HL-60/S4 (cell line): ENCODE data around the gene TYW1.
"Not testable (repeated sequence)": the region's sequence is repeated elsewhere in the genome, so short reads cannot be mapped to it uniquely, and the experiment has no call there.

ENCODE experiments used
- in situ Hi-C: fragments of 300-500 bp; cut with MboI; formaldehyde crosslinking; loops from 2 replicates; pipeline ENCODE4 v1.14.3; 2022; ENCODE audit warnings: low sequenced_read_pairs

The TYW1 gene

GRCh38 chr7:67236216-67236615 is 239.6 kb downstream of the TYW1 start:
- in situ Hi-C loops: not testable (repeated sequence)

GRCh38 chr7:67242871-67243270 is 246.2 kb downstream of the TYW1 start:
- in situ Hi-C loops: not testable (repeated sequence)

GRCh38 chr7:67248364-67248763 is 251.7 kb downstream of the TYW1 start:
- in situ Hi-C loops: not testable (repeated sequence)

- in situ Hi-C loops: no loop called here
Measured at GRCh38 chr7:67251986-67252558, 255.4 kb downstream of the TYW1 start.

GRCh38 chr7:67255076-67255475 is 258.4 kb downstream of the TYW1 start:
- in situ Hi-C loops: not testable (repeated sequence)

- in situ Hi-C loops: not testable (repeated sequence)
Measured at GRCh38 chr7:67257779-67258178, 261.1 kb downstream of the TYW1 start.

GRCh38 chr7:67259363-67259762 is 262.7 kb downstream of the TYW1 start:
- in situ Hi-C loops: not testable (repeated sequence)

- in situ Hi-C loops: not testable (repeated sequence)
Measured at GRCh38 chr7:67260166-67260586, 263.5 kb downstream of the TYW1 start.

GRCh38 chr7:67264000-67264399 is 267.4 kb downstream of the TYW1 start:
- in situ Hi-C loops: not testable (repeated sequence)

- in situ Hi-C loops: not testable (repeated sequence)
Measured at GRCh38 chr7:67266070-67266469, 269.4 kb downstream of the TYW1 start.

- in situ Hi-C loops: no loop called here
Measured at GRCh38 chr7:67267914-67268313, 271.3 kb downstream of the TYW1 start.

- in situ Hi-C loops: not testable (repeated sequence)
Measured at GRCh38 chr7:67269916-67270315, 273.3 kb downstream of the TYW1 start.
